ENCODE data around the gene POU5F1. TPM values are rescaled to one million over a fixed set of nuclear protein-coding genes. Genes with fewer than 3 reads are reported as not detected.

POU5F1 gene
- total and polyA plus RNA-seq, 8 donors, result 0.37 to 2.0 (median 1.8) TPM

DNA sequence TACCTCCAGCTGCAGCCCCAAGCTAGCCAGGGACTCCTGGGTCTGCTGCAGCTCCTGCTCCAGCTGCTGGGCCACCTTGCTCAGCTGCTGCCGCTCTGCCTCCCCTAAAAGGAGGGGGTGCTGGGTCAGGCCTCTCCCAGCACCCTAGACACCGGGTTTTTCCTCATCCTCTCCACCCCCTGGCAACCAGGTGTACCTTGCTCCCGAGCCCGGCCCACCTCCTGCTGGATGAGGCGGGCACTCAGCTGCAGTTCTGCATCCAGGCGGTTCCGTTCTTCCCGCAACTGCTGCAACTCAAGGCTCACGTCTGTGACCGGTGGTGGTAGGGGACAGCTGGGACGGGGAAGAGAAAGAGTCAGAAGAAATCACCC is 25.5 kb downstream of the POU5F1 start:
- no peaks in the 10 kb centered on the region for H3K9me3 ChIP-seq
- no peak overlapping the region for H3K4me3 ChIP-seq
- TF ChIP-seq, protein P1, sequence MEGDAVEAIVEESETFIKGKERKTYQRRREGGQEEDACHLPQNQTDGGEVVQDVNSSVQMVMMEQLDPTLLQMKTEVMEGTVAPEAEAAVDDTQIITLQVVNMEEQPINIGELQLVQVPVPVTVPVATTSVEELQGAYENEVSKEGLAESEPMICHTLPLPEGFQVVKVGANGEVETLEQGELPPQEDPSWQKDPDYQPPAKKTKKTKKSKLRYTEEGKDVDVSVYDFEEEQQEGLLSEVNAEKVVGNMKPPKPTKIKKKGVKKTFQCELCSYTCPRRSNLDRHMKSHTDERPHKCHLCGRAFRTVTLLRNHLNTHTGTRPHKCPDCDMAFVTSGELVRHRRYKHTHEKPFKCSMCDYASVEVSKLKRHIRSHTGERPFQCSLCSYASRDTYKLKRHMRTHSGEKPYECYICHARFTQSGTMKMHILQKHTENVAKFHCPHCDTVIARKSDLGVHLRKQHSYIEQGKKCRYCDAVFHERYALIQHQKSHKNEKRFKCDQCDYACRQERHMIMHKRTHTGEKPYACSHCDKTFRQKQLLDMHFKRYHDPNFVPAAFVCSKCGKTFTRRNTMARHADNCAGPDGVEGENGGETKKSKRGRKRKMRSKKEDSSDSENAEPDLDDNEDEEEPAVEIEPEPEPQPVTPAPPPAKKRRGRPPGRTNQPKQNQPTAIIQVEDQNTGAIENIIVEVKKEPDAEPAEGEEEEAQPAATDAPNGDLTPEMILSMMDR (IDR thresholded peaks at IDR 0.05), result no peak
- no peaks in the 10 kb centered on the region for H3K4me1 ChIP-seq
- H3K36me3 ChIP-seq, result peaks cover 0 to 36% of the 10 kb centered on the region in 2 donors
- H3K27ac ChIP-seq, result no peak overlapping the region
- intact Hi-C loops (cut with DNase I), result no loop called here
- ATAC-seq, result no peak
- DNase-seq, result no peak
- H3K27me3 ChIP-seq, result no peaks in the 10 kb centered on the region

DNA sequence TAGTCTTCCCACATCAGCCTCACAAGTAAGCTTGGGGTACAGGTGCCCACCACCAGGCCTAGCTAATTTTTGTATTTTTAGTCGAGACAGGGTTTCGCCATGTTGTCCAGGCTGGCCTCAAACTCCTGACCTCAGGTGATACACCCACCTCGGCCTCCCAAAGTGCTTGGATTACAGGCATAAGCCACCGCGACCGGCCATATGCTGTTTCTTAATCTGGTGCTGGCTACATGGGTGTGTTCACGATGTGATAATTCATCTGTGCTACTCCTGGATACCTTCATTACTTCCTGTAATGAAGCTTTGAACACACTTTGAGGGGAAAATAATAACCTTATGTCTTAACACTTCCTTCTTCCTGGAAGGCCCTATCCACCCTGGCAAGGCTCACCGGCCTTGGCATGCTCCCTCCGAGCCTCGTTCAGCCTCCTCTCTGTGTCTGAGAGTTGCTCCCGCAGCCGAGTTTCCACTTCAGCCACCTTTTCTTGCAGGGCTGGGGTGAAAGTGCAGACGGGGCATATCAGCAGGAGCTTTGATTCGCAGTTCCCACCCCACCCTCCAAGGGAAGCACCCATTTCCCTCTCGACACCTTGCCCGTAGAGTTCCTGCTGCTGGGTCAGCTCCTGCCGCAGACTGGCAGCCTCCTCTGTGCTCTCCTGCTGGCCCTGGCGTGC is 26.0 kb downstream of the POU5F1 start:
- Histone ChIP-seq H3K27me3 (no peaks in the 10 kb centered on the region), H3K9me3 (no peaks in the 10 kb centered on the region), H3K4me1 (no peaks in the 10 kb centered on the region), H3K27ac (no peak overlapping the region), H3K4me3 (no peak overlapping the region), H3K36me3 (peaks cover 0 to 31% of the 10 kb centered on the region in 2 donors)
- intact Hi-C loops (cut with DNase I), result no loop called here
- peak; percentile 28 for ATAC-seq
- TF ChIP-seq, protein P1 (IDR thresholded peaks at IDR 0.05), result no peak
- no peak for DNase-seq

DNA sequence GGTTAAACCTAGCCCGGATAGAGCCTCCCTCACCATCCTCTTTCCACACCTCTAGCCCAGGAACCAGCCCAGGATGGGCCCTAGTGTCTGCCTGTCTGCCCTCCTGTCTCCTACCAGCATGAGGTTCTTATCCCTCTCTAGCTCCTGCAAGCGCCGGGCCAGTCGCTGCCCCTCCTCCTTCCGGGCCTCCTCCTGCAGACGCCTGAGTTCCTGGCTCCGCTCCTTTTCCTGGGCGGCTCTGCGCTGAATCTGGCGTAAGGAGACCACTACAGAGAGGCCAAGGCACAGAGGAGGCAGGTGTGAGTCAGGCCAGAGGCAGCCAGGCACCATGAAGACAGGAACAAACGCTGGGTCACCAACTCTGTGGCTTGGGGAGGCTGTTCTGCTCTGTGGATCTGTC is 27.3 kb downstream of the POU5F1 start:
- Histone ChIP-seq H3K9me3 (no peaks in the 10 kb centered on the region), H3K27ac (no peak overlapping the region), H3K36me3 (peaks cover 0 to 28% of the 10 kb centered on the region in 2 donors), H3K4me1 (no peaks in the 10 kb centered on the region), H3K27me3 (no peaks in the 10 kb centered on the region), H3K4me3 (no peak overlapping the region)
- intact Hi-C loops (cut with DNase I), result no loop called here
- peak; percentile 64 for ATAC-seq
- TF ChIP-seq, protein P1 (IDR thresholded peaks at IDR 0.05), result no peak
- no peak for DNase-seq

DNA sequence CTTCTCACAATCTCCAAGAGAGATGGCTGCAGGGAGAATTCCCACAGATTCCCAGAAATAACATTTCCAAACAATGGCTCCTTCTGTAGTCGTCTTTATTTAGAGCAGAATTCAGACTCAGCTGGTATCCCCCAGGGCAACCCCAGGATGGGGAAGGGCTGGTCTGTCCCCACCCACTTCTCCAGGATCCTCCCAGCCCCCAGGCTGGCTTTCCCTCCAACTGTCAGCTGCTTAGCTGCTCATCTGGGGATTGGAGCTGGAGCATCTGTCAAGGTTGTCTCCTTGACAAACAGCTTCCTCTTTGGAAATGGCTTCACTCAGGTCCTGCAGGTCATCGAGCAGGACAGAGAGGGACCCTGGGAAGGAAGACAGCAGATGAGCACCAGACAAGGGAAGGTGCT is 28.1 kb downstream of the POU5F1 start:
- H3K27me3 ChIP-seq, result no peaks in the 10 kb centered on the region
- no peak overlapping the region for H3K4me3 ChIP-seq
- H3K27ac ChIP-seq, result no peak overlapping the region
- intact Hi-C loops (cut with DNase I), result no loop called here
- no peaks in the 10 kb centered on the region for H3K9me3 ChIP-seq
- TF ChIP-seq, protein P1 (IDR thresholded peaks at IDR 0.05), result no peak
- peaks cover 0 to 28% of the 10 kb centered on the region in 2 donors for H3K36me3 ChIP-seq
- peaks cover 0 to 5% of the 10 kb centered on the region in 2 donors for H3K4me1 ChIP-seq
- ATAC-seq, result no peak
- no peak for DNase-seq

DNA sequence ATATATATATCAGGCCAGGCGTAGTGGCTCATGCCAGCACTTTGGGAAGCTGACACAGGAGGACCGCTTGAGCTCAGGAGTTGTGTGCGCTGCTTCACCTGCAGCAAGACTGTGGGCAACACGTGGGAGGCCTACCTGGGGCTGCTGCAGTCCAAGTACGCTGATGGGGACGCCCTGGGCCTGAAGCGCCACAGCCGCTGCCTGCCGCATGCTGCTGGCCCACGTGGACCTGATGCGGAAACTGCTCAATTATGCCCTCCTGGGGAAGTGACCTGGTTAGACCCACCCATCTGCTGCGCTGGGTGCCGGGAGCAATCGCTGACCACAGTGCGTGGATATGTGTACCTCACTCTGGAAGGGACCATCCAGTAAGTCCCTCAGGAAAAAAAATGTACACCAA is 29.8 kb downstream of the POU5F1 start:
- DNase-seq (no peak), ATAC-seq (no peak)
- Histone ChIP-seq H3K27ac (no peak overlapping the region), H3K4me3 (no peak overlapping the region), H3K36me3 (peaks cover 0 to 28% of the 10 kb centered on the region in 2 donors), H3K27me3 (no peaks in the 10 kb centered on the region), H3K4me1 (peaks cover 0 to 5% of the 10 kb centered on the region in 2 donors), H3K9me3 (no peaks in the 10 kb centered on the region)
- intact Hi-C loops (cut with DNase I), result no loop called here
- TF ChIP-seq, protein P1 (IDR thresholded peaks at IDR 0.05), result no peak

Data from left lung (tissue), 10 donors.